Tibial nerve (tissue), 4 donors: ENCODE results near the gene PWWP2A. TPM values are rescaled to one million over a fixed set of nuclear protein-coding genes. Genes with fewer than 3 reads are reported as not detected.
"Not testable (repeated sequence)": the region's sequence is repeated elsewhere in the genome, so short reads cannot be mapped to it uniquely, and the experiment has no call there.

Experiments used
- DNase-seq, 2 donors: peaks; one replicate each; pipeline ENCODE4 v3.0.0-alpha.2; 2019; ENCODE audit warnings: low spot score in 2 of 2
- H3K27ac ChIP-seq, 4 donors: fragments of 200-600 bp; sonication (generic) in 3 of 4; one replicate each; pipeline ENCODE4 v1.5.1; 2017 to 2019; ENCODE audit warnings: mild to moderate bottlenecking in 1 of 4
- H3K27me3 ChIP-seq, 2 donors: fragments of 200-600 bp; sonication (generic) in 1 of 2; one replicate each; pipeline versions ENCODE4 v1.5.1 to v1.6.0; 2017 to 2019
- H3K36me3 ChIP-seq, 3 donors: fragments of 200-600 bp; sonication (generic); one replicate each; pipeline ENCODE4 v1.5.1; 2018 to 2019
- H3K4me1 ChIP-seq, 4 donors: fragments of 200-600 bp; sonication (generic) in 3 of 4; one replicate each; pipeline ENCODE4 v1.5.1; 2017 to 2019
- H3K4me3 ChIP-seq, 4 donors: fragments of 200-600 bp; sonication (generic) in 3 of 4; one replicate each; pipeline ENCODE4 v1.5.1; 2017 to 2019; ENCODE audit warnings: mild to moderate bottlenecking in 1 of 4, moderate library complexity in 1 of 4
- H3K9me3 ChIP-seq, 4 donors: fragments of 200-600 bp; sonication (generic) in 3 of 4; one replicate each; pipeline ENCODE4 v1.5.1; 2017 to 2019
- EP300 ChIP-seq, 2 donors: sonication (generic); formaldehyde crosslinking; IDR thresholded peaks; one replicate each; pipeline ENCODE4 v1.6.1; 2017; ENCODE audit warnings: antibody characterized with exemption in 2 of 2, mild to moderate bottlenecking in 1 of 2
- POLR2A ChIP-seq, 2 donors: fragments of 450-650 bp; IDR thresholded peaks; one replicate each; pipeline ENCODE4 v1.6.1; 2017; ENCODE audit warnings: antibody characterized with exemption in 2 of 2, mild to moderate bottlenecking in 2 of 2, moderate library complexity in 2 of 2
- WGBS, 2 donors: methylation state at CpG; one replicate each; pipeline ENCODE4 v1.1.5; 2018; 5-methylcytosine and 5-hydroxymethylcytosine counted together
- total RNA-seq, 4 donors: library from RNA; depleted of rRNA; stranded (reverse); fragments of >200 nt; gene quantifications; one replicate each; pipeline ENCODE4 v1.1.0, GENCODE V29; 2016
- TF ChIP-seq, protein P1 (sequence below), 5 experiments: fragments of 200-600 bp in 3 of 5; fragments of 450-650 bp in 2 of 5; sonication (generic) in 3 of 5; IDR thresholded peaks; one replicate each; pipeline ENCODE4 v1.5.1; 2016 to 2019; ENCODE audit warnings: antibody characterized with exemption in 5 of 5, mild to moderate bottlenecking in 3 of 5, moderate library complexity in 2 of 5

Gene PWWP2A
- total RNA-seq, 4 donors from 2014 or later, result 51.0 to 81.6 (median 58.2) TPM

DNA sequence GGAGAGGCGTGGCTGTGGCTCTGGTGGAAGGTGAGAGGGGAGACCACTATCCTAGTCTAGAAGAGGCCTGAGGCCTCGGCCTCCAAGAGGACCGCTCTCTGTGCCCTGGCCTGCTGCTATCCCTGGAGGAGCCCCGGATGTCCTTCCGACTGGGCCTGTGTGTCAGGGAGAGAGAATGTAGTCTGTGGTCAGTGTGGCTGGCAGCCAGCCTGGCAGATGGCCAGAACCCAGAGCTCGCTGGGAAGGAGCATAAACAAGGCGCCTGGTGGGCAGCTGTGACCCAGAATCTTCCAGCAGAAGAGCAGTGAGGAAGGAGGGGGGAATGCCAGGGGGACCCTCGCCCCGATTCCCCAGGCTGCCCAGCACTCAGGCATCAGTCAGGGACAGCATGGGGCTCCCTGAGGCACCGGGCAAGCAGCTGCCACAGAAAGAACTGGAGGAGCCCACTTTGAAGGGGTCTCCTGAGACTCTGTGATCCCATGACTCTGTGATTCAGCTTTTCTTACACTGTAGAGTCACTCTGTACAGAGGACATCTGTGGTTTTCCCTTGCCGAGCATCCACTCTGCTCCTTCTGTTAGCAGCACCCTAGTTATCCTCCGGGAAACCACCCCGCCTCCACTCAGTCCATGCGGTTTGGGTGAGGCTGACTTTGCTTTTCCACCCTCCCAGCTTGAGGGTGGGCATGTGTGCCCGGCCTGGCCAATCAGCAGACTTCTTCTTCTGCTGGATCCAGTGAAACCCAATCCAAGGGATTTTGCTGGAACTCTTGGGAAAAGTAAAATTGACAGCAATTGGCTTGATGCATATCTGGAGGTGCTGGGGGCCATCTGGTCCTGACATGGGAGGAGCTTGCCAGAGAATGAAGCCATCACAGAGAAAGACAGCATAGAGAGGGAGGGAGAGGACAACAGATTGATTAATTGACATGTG lies 46.2 kb upstream of the PWWP2A start:
- Histone ChIP-seq H3K27ac (peak overlapping the region; percentile 82 to 96 (median 84)), H3K36me3 (no peaks in the 10 kb centered on the region), H3K4me1 (peaks cover 0 to 46% (median 14%) of the 10 kb centered on the region in 4 donors), H3K27me3 (no peaks in the 10 kb centered on the region), H3K9me3 (no peaks in the 10 kb centered on the region), H3K4me3 (peak overlapping the region in 2 of 4 donors; percentile 14 to 42)
- peak; percentile 78 to 79 for DNase-seq
- WGBS, 2 donors, result 7 to 8% methylated on average over 8 to 15 of the region's 15 CpGs
- TF ChIP-seq, protein P1, sequence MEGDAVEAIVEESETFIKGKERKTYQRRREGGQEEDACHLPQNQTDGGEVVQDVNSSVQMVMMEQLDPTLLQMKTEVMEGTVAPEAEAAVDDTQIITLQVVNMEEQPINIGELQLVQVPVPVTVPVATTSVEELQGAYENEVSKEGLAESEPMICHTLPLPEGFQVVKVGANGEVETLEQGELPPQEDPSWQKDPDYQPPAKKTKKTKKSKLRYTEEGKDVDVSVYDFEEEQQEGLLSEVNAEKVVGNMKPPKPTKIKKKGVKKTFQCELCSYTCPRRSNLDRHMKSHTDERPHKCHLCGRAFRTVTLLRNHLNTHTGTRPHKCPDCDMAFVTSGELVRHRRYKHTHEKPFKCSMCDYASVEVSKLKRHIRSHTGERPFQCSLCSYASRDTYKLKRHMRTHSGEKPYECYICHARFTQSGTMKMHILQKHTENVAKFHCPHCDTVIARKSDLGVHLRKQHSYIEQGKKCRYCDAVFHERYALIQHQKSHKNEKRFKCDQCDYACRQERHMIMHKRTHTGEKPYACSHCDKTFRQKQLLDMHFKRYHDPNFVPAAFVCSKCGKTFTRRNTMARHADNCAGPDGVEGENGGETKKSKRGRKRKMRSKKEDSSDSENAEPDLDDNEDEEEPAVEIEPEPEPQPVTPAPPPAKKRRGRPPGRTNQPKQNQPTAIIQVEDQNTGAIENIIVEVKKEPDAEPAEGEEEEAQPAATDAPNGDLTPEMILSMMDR (IDR thresholded peaks at IDR 0.05), result peak in 1 of 5 experiments; percentile 24
- TF ChIP-seq POLR2A (IDR thresholded peaks at IDR 0.05), result peak in 1 of 2 donors; percentile 40
- peak in 1 of 2 donors; percentile 75 for TF ChIP-seq EP300 (IDR thresholded peaks at IDR 0.05)

DNA sequence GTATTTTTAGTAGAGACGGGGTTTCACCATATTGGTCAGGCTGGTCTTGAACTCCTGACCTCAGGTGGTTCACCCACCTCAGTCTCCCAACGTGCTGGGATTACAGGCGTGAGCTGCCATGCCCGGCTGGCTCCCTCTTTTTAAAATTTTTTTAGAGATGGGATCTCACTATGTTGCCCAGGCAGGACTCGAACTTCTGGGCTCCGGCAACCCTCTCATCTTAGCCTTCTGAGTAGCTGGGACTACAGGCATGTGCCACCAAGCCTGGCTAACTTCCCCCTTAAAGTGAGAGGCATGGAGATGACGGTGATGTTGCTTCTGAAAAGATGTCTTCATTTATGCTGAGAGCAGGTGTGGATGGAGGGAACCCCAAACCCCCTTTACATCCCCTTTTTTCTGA lies 43.7 kb upstream of the PWWP2A start:
- Histone ChIP-seq H3K27ac (no peak overlapping the region), H3K9me3 (no peaks in the 10 kb centered on the region), H3K27me3 (no peaks in the 10 kb centered on the region), H3K36me3 (no peaks in the 10 kb centered on the region), H3K4me3 (no peak overlapping the region), H3K4me1 (peaks cover 0 to 35% (median 14%) of the 10 kb centered on the region in 4 donors)
- TF ChIP-seq, protein P1 (IDR thresholded peaks at IDR 0.05), result no peak
- no peak for TF ChIP-seq POLR2A (IDR thresholded peaks at IDR 0.05)
- TF ChIP-seq EP300 (IDR thresholded peaks at IDR 0.05), result no peak
- 97% methylated on average over 7 of the region's 7 CpGs for WGBS, 2 donors
- DNase-seq, result no peak

DNA sequence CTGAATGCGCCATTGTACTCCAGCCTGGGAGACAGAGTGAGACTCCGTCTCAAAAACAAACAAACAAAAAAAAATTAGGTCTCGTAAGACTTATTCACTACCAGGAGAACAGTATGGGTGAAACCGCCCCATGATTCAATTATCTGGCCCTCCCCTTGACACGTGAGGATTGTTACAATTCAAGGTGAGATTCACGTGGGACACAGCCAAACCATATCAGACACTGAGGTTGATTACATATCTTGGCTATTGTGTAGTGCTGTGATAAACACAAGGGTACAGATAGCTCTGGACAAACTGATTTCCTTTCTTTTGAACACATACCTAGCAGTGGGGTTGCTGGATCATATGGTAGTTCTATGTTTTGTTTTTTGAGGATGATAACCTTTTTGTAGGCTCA lies 42.4 kb upstream of the PWWP2A start:
- Histone ChIP-seq H3K27ac (no peak overlapping the region), H3K27me3 (no peaks in the 10 kb centered on the region), H3K4me1 (peaks cover 0 to 31% (median 13%) of the 10 kb centered on the region in 4 donors), H3K9me3 (no peaks in the 10 kb centered on the region), H3K36me3 (no peaks in the 10 kb centered on the region), H3K4me3 (no peak overlapping the region)
- TF ChIP-seq, protein P1 (IDR thresholded peaks at IDR 0.05), result no peak
- no peak for TF ChIP-seq EP300 (IDR thresholded peaks at IDR 0.05)
- TF ChIP-seq POLR2A (IDR thresholded peaks at IDR 0.05), result no peak
- 82 to 83% methylated on average over 6 of the region's 6 CpGs for WGBS, 2 donors
- no peak for DNase-seq

DNA sequence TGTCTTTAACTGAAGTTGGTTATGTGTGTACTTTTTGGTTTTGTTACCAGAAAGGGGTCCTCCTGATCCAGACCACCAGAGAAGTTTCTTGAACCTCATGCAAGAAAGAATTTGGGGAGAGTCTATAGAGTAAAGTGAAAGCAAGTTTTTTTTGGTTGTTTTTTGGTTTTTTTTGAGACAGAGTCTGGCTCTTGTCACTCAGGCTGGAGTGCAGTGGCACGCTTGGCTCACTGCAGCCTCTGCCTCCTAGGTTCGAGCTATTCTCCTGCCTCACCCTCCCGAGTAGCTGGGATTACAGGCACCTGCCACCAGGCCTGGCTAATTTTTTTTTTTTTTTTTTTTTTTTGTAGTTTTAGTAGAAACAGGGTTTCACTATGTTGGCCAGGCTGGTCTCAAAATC lies 41.6 kb upstream of the PWWP2A start:
- not testable (repeated sequence) for H3K9me3 ChIP-seq, H3K27me3 ChIP-seq
- 62 to 66% methylated on average over 3 of the region's 3 CpGs for WGBS, 2 donors

DNA sequence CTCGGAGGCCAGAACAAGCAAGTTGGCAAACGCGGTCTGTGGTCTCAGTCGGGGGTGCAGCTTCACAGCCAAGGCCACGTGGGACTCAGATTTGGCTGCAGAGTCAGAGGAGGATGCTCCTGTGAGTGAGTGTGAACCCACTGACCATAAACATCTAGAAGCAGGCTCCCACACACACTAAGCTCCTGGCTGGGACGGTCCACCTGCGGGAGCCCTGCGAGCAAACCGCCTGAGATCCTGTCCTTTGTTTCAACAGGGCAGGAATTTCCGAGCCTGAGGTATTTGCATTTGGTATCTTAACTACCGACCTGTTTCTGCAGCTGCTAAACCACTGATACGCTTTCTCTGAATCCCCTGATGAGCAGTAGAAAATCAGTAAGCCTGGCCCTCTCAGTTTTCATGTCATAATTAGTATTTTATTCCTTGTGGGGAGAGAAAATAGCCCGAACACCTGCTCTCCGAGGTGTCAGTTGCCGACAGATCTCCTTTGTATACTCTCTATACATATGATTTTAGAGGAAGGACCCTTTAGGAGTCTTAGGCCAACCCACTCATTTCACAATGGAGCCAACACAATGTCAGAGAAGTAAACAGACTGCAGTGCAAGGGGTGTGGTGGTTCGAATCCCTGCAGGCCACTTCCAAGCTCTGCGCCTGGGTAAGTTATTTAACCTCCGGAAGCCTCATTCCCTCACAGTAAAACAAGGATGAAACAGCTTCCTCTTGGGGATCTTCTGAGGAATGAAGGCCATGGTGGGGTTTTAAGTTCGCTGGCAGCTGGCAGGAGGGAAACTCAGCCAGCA lies 40.9 kb upstream of the PWWP2A start:
- no peaks in the 10 kb centered on the region for H3K36me3 ChIP-seq
- no peaks in the 10 kb centered on the region for H3K27me3 ChIP-seq
- no peaks in the 10 kb centered on the region for H3K9me3 ChIP-seq
- TF ChIP-seq EP300 (IDR thresholded peaks at IDR 0.05), result no peak
- no peak for TF ChIP-seq POLR2A (IDR thresholded peaks at IDR 0.05)
- TF ChIP-seq, protein P1 (IDR thresholded peaks at IDR 0.05), result no peak
- H3K4me3 ChIP-seq, result no peak overlapping the region
- peak overlapping the region in 1 of 4 donors; percentile 2 for H3K27ac ChIP-seq
- 53% methylated on average over 19 of the region's 19 CpGs for WGBS, 2 donors
- peaks cover 0 to 16% (median 7%) of the 10 kb centered on the region in 4 donors for H3K4me1 ChIP-seq
- no peak for DNase-seq

More for the DNA sequence above, 41.6 kb upstream of the PWWP2A start:
- H3K4me3 ChIP-seq, DNase-seq, H3K36me3 ChIP-seq: not testable (repeated sequence)
- Histone ChIP-seq H3K4me1 (peaks cover 0 to 23% (median 10%) of the 10 kb centered on the region in 4 donors), H3K27ac (peak overlapping the region in 1 of 4 donors; percentile 2)
